ENCODE measurements around the gene LCE7A. TPM values are rescaled to one million over a fixed set of nuclear protein-coding genes. Genes with fewer than 3 reads are reported as not detected.

Gene LCE7A
- total RNA-seq, 1 experiment from 2014 or later = not detected

- Mint-ChIP-seq H3K9me3 (peaks cover 33% of the 10 kb centered on the region), H3K27me3 (ENCODE audit: low read depth) (no peaks in the 10 kb centered on the region)
Observed at GRCh38 chr1:152884506-152884905, 24.7 kb downstream of the LCE7A start.

DNA sequence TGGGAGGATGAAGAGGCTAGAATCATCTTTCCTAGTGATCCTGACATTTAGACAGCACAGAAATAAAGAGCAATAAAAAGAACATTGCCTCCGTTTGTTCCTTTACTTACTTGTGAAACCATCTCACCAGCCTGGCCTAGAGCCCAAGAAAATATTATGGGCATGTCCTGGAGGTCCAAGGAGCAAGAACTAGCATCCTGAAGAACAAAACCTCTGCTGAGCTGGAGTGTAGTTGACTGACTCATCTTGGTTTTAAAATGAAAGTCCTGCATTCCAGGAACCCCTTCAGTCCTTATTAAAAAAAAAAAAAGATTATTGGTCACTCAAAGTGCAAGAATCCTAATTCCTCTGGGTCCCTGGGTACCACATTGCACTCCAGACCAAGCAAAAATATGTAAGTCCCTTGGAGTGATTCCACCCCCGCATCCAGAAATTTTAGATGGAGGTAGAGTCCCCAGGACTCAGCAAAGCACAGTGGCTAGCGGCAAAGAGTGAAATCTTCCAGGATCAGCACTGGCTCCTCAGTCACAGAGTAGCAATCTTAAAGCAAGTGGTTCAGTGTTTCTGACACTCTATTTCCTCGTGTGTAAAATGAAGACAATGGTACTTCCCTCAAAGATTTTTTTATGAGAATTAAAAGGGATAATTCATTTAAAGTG is 25.3 kb downstream of the LCE7A start:
- Mint-ChIP-seq H3K4me1 (no peaks in the 10 kb centered on the region), H3K27ac (no peak overlapping the region), H3K4me3 (no peak overlapping the region), H3K36me3 (peaks cover 3% of the 10 kb centered on the region; the same call in 1 of the 2 replicates), H3K27me3 (ENCODE audit: low read depth) (no peaks in the 10 kb centered on the region), H3K9me3 (peaks cover 33% of the 10 kb centered on the region)
- TF ChIP-seq TP53 (CRISPR knock-in tag; IDR thresholded peaks at IDR 0.05) = no peak
- TF ChIP-seq, protein P1, sequence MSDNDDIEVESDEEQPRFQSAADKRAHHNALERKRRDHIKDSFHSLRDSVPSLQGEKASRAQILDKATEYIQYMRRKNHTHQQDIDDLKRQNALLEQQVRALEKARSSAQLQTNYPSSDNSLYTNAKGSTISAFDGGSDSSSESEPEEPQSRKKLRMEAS (CRISPR knock-in tag; IDR thresholded peaks at IDR 0.05) = no peak
- TF ChIP-seq ELF4 (CRISPR knock-in tag; IDR thresholded peaks at IDR 0.05; ENCODE audit: low read depth) = no peak
- no peak for TF ChIP-seq RORB (CRISPR knock-in tag; IDR thresholded peaks at IDR 0.05)
- TF ChIP-seq ZNF396 (CRISPR knock-in tag; IDR thresholded peaks at IDR 0.05; ENCODE audit: borderline replicate concordance) = no peak
- no peak for TF ChIP-seq ZMAT4 (CRISPR knock-in tag; IDR thresholded peaks at IDR 0.05)
- TF ChIP-seq ATF3 (CRISPR knock-in tag; conservative IDR thresholded peaks at IDR 0.05) = no peak
- no peak for TF ChIP-seq ZNF138 (CRISPR knock-in tag; conservative IDR thresholded peaks at IDR 0.05)
- TF ChIP-seq, protein P2, sequence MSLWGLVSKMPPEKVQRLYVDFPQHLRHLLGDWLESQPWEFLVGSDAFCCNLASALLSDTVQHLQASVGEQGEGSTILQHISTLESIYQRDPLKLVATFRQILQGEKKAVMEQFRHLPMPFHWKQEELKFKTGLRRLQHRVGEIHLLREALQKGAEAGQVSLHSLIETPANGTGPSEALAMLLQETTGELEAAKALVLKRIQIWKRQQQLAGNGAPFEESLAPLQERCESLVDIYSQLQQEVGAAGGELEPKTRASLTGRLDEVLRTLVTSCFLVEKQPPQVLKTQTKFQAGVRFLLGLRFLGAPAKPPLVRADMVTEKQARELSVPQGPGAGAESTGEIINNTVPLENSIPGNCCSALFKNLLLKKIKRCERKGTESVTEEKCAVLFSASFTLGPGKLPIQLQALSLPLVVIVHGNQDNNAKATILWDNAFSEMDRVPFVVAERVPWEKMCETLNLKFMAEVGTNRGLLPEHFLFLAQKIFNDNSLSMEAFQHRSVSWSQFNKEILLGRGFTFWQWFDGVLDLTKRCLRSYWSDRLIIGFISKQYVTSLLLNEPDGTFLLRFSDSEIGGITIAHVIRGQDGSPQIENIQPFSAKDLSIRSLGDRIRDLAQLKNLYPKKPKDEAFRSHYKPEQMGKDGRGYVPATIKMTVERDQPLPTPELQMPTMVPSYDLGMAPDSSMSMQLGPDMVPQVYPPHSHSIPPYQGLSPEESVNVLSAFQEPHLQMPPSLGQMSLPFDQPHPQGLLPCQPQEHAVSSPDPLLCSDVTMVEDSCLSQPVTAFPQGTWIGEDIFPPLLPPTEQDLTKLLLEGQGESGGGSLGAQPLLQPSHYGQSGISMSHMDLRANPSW (CRISPR knock-in tag; conservative IDR thresholded peaks at IDR 0.05; ENCODE audit: low read depth) = no peak
- no peak for TF ChIP-seq FOXP1 (CRISPR knock-in tag; IDR thresholded peaks at IDR 0.05; ENCODE audit: borderline replicate concordance)
- DNase-seq (ENCODE audit: low spot score) (no peak), ATAC-seq (no peak)
- CTCF ChIA-PET = no interaction called here
- POLR2A ChIA-PET = no interaction called here

More at GRCh38 chr1:152884506-152884905, 24.7 kb downstream of the LCE7A start:
- POLR2A ChIA-PET = no interaction called here
- DNase-seq (ENCODE audit: low spot score) (no peak), ATAC-seq (no peak)
- CTCF ChIA-PET = no interaction called here
- no peak overlapping the region for H3K4me3 Mint-ChIP-seq
- no peak overlapping the region for H3K27ac Mint-ChIP-seq
- peaks cover 3% of the 10 kb centered on the region for H3K36me3 Mint-ChIP-seq
- TF ChIP-seq FOXP1 (CRISPR knock-in tag; IDR thresholded peaks at IDR 0.05; ENCODE audit: borderline replicate concordance) (no peak), TEAD4 (CRISPR knock-in tag; IDR thresholded peaks at IDR 0.05) (no peak), ELF4 (CRISPR knock-in tag; IDR thresholded peaks at IDR 0.05; ENCODE audit: low read depth) (no peak), JUN (CRISPR knock-in tag; IDR thresholded peaks at IDR 0.05) (no peak), NFATC4 (CRISPR knock-in tag; IDR thresholded peaks at IDR 0.05) (no peak), CDX4 (CRISPR knock-in tag; IDR thresholded peaks at IDR 0.05; ENCODE audit: borderline replicate concordance) (no peak)
- TF ChIP-seq, protein P3, sequence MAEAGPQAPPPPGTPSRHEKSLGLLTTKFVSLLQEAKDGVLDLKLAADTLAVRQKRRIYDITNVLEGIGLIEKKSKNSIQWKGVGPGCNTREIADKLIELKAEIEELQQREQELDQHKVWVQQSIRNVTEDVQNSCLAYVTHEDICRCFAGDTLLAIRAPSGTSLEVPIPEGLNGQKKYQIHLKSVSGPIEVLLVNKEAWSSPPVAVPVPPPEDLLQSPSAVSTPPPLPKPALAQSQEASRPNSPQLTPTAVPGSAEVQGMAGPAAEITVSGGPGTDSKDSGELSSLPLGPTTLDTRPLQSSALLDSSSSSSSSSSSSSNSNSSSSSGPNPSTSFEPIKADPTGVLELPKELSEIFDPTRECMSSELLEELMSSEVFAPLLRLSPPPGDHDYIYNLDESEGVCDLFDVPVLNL (CRISPR knock-in tag; IDR thresholded peaks at IDR 0.05; ENCODE audit: borderline replicate concordance, low read depth) = no peak
- TF ChIP-seq, protein P4, sequence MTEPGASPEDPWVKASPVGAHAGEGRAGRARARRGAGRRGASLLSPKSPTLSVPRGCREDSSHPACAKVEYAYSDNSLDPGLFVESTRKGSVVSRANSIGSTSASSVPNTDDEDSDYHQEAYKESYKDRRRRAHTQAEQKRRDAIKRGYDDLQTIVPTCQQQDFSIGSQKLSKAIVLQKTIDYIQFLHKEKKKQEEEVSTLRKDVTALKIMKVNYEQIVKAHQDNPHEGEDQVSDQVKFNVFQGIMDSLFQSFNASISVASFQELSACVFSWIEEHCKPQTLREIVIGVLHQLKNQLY (CRISPR knock-in tag; IDR thresholded peaks at IDR 0.05) = no peak
- TF ChIP-seq, protein P5, sequence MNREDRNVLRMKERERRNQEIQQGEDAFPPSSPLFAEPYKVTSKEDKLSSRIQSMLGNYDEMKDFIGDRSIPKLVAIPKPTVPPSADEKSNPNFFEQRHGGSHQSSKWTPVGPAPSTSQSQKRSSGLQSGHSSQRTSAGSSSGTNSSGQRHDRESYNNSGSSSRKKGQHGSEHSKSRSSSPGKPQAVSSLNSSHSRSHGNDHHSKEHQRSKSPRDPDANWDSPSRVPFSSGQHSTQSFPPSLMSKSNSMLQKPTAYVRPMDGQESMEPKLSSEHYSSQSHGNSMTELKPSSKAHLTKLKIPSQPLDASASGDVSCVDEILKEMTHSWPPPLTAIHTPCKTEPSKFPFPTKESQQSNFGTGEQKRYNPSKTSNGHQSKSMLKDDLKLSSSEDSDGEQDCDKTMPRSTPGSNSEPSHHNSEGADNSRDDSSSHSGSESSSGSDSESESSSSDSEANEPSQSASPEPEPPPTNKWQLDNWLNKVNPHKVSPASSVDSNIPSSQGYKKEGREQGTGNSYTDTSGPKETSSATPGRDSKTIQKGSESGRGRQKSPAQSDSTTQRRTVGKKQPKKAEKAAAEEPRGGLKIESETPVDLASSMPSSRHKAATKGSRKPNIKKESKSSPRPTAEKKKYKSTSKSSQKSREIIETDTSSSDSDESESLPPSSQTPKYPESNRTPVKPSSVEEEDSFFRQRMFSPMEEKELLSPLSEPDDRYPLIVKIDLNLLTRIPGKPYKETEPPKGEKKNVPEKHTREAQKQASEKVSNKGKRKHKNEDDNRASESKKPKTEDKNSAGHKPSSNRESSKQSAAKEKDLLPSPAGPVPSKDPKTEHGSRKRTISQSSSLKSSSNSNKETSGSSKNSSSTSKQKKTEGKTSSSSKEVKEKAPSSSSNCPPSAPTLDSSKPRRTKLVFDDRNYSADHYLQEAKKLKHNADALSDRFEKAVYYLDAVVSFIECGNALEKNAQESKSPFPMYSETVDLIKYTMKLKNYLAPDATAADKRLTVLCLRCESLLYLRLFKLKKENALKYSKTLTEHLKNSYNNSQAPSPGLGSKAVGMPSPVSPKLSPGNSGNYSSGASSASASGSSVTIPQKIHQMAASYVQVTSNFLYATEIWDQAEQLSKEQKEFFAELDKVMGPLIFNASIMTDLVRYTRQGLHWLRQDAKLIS (CRISPR knock-in tag; IDR thresholded peaks at IDR 0.05; ENCODE audit: borderline replicate concordance) = no peak
- no peaks in the 10 kb centered on the region for H3K4me1 Mint-ChIP-seq

Measured in WTC11 (cell line).